Cardiac fibroblast (primary cell): ENCODE measurements around the gene EVX2.
A peak's percentile ranks its signal among the peaks of the same experiment; 100 is the strongest.

Source experiments
- DNase-seq, 2 donors: peaks; one replicate each; pipeline versions ENCODE4 v3.0.0 to v3.0.0-alpha.2; 2010; ENCODE audit warnings: low read depth in 2 of 2
- H3K4me3 ChIP-seq, 2 donors: replicated peaks in 1 of 2; 1 replicate in 1 of 2; 2 replicates in 1 of 2; pipeline ENCODE4 v1.5.1; 2011; ENCODE audit warnings: low read depth in 2 of 2, low read length in 2 of 2, mild to moderate bottlenecking in 2 of 2, moderate library complexity in 1 of 2
- CTCF ChIP-seq: IDR thresholded peaks from one replicate; pipeline ENCODE4 v1.5.1; 2011; ENCODE audit warnings: low read depth, mild to moderate bottlenecking, low read length, inconsistent platforms

Gene EVX2

GRCh38 chr2:176110415-176111308 lies 26.9 kb upstream of the EVX2 start:
- no peak for DNase-seq
- no peak overlapping the region for H3K4me3 ChIP-seq
- TF ChIP-seq CTCF: no peak

GRCh38 chr2:176109946-176110345 lies 26.2 kb upstream of the EVX2 start:
- DNase-seq: no peak
- no peak for TF ChIP-seq CTCF

GRCh38 chr2:176109192-176109901 lies 25.6 kb upstream of the EVX2 start:
- H3K4me3 ChIP-seq: no peak overlapping the region
- no peak for TF ChIP-seq CTCF
- DNase-seq: no peak

More at GRCh38 chr2:176109946-176110345, 26.2 kb upstream of the EVX2 start:
- H3K4me3 ChIP-seq: no peak overlapping the region

GRCh38 chr2:176107731-176108181 lies 24.0 kb upstream of the EVX2 start:
- no peak overlapping the region for H3K4me3 ChIP-seq
- TF ChIP-seq CTCF: no peak
- no peak for DNase-seq

- H3K4me3 ChIP-seq: no peak within 1 kb of the TSS
- peak in 1 of 2 donors; percentile 24 for DNase-seq
- no peak for TF ChIP-seq CTCF
These were observed 23.1 kb upstream of the EVX2 start, which contains the start of gene HOXD11 for GRCh38 chr2:176106581-176107539. HOXD11 (plus strand) TSS chr2:176107280; CDS start chr2:176107356, 76 bp downstream.
